Astrocyte of the cerebellum (primary cell): ENCODE data around the gene LCNL1.

ENCODE experiments used
- DNase-seq: peaks from one replicate; pipeline ENCODE4 v3.0.0-alpha.2; 2011; ENCODE audit warnings: low read depth
- H3K4me3 ChIP-seq: 2 replicates; pipeline ENCODE4 v1.5.1; 2011; ENCODE audit warnings: mild to moderate bottlenecking, low read depth, low read length, moderate library complexity
- in situ Hi-C: cut with HindIII; loops from 2 replicates; pipeline ENCODE4 v1.10.0; 2017; ENCODE audit warnings: low sequenced_read_pairs
- TF ChIP-seq, protein P1 (sequence below): IDR thresholded peaks from 2 replicates; pipeline ENCODE4 v1.5.1; 2012; ENCODE audit warnings: low read length, low read depth, moderate library complexity, mild to moderate bottlenecking; ENCODE audit errors: missing control alignments

Gene LCNL1

DNA sequence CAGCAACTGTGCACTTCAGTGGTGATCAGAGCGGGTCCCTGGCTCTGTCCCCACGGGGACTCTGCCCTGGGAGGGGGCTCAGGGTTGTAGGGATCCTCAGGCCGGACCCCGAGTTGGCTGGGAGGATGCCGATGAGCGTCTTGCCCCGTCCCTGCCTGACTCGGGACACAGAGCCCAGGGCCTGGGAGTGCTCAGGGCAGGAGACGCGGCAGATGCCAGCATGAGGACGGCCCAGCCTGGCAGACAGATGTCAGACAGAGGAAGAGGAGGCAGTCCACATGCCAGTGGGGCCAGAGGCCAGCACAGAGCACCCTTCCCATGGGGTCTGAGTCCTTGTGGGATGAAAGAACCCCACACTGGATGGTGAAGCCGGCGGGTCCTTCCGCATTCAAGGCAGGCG lies 19.5 kb upstream of the LCNL1 start:
- H3K4me3 ChIP-seq, result no peak overlapping the region
- no peak for DNase-seq
- TF ChIP-seq, protein P1, sequence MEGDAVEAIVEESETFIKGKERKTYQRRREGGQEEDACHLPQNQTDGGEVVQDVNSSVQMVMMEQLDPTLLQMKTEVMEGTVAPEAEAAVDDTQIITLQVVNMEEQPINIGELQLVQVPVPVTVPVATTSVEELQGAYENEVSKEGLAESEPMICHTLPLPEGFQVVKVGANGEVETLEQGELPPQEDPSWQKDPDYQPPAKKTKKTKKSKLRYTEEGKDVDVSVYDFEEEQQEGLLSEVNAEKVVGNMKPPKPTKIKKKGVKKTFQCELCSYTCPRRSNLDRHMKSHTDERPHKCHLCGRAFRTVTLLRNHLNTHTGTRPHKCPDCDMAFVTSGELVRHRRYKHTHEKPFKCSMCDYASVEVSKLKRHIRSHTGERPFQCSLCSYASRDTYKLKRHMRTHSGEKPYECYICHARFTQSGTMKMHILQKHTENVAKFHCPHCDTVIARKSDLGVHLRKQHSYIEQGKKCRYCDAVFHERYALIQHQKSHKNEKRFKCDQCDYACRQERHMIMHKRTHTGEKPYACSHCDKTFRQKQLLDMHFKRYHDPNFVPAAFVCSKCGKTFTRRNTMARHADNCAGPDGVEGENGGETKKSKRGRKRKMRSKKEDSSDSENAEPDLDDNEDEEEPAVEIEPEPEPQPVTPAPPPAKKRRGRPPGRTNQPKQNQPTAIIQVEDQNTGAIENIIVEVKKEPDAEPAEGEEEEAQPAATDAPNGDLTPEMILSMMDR, result no peak
- in situ Hi-C loops, result no loop called here

DNA sequence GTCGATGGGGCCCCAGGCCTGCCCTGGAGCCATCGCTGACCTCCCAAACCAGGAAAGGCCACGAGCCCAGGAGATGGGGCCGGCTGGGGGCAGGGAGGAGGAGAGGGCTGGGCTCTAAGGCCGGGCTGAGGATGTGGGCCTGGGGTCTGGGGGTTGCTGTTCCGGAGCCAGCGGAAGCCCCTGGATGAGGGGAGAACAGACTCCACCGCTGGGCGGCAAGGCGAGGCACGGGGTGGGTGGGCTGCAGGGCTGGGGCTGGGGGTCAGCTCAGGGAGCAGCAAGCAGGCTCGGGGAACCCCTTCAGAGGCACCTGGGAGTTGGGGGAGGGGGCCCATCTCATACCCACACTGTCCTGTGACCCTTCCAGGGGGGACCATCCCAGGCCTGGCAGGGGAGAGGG lies 19.0 kb upstream of the LCNL1 start:
- in situ Hi-C loops, result no loop called here
- H3K4me3 ChIP-seq, result no peak overlapping the region
- TF ChIP-seq, protein P1, result no peak
- no peak for DNase-seq

DNA sequence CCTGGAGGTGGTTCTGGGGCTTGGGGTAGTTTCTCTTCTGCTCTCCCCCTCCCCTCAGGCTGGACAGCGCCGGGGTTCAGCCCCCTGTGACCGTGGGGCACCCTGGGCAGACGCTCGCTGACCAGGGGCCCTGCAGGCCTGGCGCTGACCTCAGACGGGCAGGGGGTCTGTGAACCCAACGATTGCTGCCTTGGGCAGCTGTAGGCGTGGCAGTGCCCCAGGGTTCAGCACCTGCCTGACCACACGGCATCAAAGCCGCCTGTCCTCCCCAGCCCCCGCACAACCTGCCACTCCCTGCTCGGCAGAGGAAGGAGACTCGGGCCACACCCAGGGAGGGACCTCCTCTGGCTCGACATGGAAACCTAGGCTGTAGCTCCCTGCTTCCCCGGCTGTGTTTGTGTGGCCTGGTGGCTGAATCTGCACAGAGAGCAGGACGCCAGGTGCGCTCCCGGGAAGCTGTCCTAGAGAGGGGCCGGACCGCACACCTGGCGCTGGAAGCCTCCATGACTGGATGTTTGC lies 18.6 kb upstream of the LCNL1 start:
- in situ Hi-C loops, result no loop called here
- no peak for DNase-seq
- TF ChIP-seq, protein P1, result no peak
- H3K4me3 ChIP-seq, result no peak overlapping the region

DNA sequence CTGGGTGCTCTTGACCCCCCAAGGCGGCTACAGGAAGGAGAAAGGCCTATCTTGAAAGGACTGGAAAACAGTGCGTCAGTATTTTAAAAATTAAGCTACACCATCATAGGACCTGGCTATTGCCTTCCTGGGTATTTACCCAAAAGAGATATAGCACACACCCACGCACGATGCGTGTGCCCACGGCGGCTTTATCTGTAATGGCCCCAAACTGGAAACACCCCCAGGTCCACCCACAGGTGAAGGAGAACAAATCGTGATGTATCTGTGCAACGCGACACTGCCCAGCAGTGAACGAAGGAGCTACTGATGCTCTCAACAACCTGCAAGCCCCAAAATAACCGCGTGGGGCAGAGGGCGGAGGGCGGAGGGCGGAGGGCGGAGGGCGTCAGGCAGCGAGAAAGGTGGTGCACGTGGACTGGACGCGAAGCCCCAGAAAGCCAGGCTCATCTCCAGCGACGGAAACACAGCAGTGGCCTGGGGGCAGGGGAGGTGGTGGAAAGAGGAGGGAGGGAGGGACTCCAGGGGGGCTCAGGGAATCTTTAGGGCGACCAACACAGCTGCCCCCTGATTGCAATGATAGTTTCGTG lies 17.9 kb upstream of the LCNL1 start:
- DNase-seq, result no peak
- in situ Hi-C loops, result no loop called here
- TF ChIP-seq, protein P1, result no peak
- H3K4me3 ChIP-seq, result no peak overlapping the region

DNA sequence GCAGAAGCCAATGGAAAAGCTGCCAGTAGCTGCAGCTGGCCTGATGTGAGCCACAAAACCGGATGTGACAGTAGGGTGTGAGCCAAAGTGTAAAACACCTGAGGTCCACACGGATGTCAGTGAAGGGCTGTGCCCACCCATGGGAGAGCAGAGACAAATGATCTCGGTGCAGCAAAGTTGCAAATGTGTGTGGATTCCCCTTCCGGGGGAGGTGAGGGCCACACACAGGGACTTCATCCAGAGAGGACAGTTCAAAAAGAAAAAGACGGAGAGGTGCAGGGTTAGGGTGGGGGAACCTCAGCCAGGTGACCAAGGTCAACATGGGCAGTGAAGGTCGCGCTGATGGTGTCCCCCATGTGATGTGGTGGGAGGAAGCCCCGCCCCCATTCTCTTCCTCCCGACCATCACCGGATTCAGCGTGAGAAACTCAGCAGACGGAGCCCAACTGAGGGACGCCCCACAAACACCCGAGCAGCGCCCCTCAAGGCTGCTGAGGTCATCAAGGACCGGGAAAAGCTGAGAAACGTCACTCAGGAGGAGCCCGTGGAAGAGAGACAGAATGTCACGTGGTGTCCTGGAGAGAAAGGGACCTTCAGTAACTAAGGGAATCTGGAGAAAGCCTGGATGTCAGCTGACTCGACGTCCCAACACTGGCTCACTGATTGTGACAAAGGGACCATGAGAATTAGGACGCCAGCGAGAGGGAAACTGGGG lies 16.9 kb upstream of the LCNL1 start:
- TF ChIP-seq, protein P1, result no peak
- no peak for DNase-seq
- H3K4me3 ChIP-seq, result no peak overlapping the region
- in situ Hi-C loops, result no loop called here

DNA sequence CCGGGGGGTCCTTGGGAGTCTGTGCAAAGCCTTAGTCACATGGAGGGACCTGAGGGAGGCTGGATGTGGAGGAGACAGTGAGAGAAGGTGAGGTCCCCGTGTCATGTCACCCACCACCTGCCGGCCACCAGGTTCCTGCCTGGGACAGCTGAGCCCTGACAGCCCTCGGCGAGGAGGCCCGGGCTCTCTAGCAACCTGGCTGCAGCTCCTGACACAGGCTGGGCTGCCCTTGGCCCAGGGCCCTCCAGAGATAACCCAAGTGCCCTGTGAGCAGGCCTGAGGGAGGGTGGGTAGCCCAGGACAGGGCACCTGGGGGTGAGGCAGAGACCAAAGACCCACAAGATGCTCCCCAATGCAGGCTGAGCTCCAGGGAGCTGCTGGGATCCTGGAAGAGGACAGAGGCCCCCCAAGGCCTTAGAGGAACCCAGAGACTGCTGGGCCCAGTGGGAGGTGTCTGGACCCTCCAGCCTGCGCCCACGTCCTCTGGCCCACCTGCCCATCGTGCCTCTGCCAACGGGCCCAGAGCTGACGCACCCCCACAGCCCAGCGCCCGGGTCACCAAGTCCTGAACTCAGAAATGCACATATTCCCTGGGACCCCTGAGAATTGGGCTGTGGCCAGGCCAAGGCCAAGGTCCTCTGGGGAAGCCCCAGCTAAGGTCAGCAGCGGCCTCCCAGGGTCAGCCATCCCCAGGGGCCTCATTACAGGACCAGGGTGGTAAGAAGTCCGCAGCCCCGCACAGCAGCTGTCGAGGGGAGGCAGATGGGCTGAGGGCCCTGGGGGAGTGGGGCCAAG lies 14.3 kb upstream of the LCNL1 start:
- no peak for DNase-seq
- in situ Hi-C loops, result no loop called here
- H3K4me3 ChIP-seq, result no peak overlapping the region
- TF ChIP-seq, protein P1, result no peak
